AG09319 (cell line): ENCODE data around the gene EDEM3.

Experiments used
- DNase-seq: peaks from one replicate; pipeline ENCODE4 v3.0.0-alpha.2; 2010; ENCODE audit warnings: low read depth; ENCODE audit errors: extremely low read depth
- TF ChIP-seq, protein P1 (sequence below): IDR thresholded peaks from 2 replicates; pipeline ENCODE4 v1.5.1; 2011; ENCODE audit warnings: low read depth, mild to moderate bottlenecking, inconsistent platforms, low read length, moderate library complexity

The EDEM3 gene

GRCh38 chr1:184701816-184702215 is 52.8 kb downstream of the EDEM3 start:
- TF ChIP-seq, protein P1, sequence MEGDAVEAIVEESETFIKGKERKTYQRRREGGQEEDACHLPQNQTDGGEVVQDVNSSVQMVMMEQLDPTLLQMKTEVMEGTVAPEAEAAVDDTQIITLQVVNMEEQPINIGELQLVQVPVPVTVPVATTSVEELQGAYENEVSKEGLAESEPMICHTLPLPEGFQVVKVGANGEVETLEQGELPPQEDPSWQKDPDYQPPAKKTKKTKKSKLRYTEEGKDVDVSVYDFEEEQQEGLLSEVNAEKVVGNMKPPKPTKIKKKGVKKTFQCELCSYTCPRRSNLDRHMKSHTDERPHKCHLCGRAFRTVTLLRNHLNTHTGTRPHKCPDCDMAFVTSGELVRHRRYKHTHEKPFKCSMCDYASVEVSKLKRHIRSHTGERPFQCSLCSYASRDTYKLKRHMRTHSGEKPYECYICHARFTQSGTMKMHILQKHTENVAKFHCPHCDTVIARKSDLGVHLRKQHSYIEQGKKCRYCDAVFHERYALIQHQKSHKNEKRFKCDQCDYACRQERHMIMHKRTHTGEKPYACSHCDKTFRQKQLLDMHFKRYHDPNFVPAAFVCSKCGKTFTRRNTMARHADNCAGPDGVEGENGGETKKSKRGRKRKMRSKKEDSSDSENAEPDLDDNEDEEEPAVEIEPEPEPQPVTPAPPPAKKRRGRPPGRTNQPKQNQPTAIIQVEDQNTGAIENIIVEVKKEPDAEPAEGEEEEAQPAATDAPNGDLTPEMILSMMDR = no peak
- DNase-seq = no peak

DNA sequence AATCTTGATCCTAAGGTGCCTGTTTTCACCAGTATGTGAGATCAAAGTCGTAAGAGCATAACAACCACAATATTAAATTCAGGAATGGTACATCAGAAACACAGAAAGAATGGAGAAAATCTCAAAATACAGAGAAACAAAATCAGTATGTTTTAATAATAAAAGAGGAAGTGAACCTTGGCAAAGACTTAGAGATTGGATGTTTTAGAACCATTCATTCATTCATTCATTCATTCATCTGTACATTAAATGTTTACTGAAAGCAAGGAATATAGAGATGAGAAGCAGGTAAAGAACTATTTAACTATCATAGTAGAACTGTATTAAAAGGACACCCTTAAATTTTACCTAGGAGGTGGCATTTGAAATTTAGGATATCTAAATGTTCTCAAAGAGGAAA is 55.7 kb downstream of the EDEM3 start:
- TF ChIP-seq, protein P1 = no peak
- no peak for DNase-seq

GRCh38 chr1:184698016-184698415 is 56.6 kb downstream of the EDEM3 start:
- no peak for DNase-seq
- TF ChIP-seq, protein P1 = no peak

DNA sequence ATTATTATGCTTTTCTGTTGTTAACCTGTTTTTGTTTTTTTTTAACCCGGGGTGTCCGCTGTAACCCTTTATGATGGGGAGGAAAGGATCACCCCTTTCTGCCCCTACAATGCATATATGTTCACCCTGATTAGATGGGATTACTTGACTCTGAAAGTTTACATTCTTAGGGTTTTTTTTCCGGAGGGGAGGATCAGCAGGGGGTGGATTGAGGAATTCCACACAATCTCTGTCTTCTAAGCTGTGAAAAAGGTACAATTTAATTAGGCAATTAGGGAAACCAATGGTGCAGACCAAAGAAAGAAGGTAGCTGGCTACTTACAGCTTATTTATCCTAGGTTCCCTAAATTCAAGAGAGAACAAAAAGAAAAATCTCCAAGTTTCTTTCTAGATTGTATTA is 58.3 kb downstream of the EDEM3 start:
- TF ChIP-seq, protein P1 = no peak
- no peak for DNase-seq

- TF ChIP-seq, protein P1 = no peak
- no peak for DNase-seq
Observed at GRCh38 chr1:184695023-184695422, 59.6 kb downstream of the EDEM3 start.

GRCh38 chr1:184693011-184693410 is 61.6 kb downstream of the EDEM3 start:
- TF ChIP-seq, protein P1 = no peak
- no peak for DNase-seq

DNA sequence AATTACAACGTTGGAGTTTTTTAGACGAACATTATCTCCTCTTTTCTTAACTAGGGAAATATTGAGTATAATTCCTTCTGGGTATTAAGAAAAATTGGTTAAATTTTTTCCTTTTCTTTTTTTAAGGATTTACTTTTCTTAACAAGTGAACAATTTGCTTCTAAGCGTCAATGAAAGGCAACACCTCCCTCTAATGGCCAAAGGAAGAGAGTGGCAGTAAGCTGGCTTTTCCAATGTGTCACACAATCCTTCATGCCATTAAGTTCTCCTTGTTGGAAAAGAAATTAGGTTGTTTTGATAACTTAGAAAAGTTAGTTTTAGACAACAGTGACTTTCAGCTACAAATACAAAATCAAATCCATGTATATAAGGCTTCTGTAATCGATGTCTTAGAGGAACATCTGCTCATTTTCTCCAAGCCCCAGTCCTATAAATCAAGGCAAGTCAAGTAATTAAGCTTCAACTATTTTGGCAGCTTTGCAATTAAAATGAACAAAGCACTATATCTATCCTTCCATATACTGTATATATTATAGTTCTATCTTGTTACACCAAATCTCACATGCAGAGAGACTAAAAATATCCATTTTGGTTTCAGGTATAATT is 62.8 kb downstream of the EDEM3 start:
- peak; percentile 18 for DNase-seq
- TF ChIP-seq, protein P1 = peak; percentile 87
